KOPT-K1 (cell line): ENCODE data around the gene CXXC5.
A peak's percentile ranks its signal among the peaks of the same experiment; 100 is the strongest.

ENCODE experiments used
- H3K27ac ChIP-seq: fragments of 200-600 bp; sonication (generic); 2 replicates; pipeline ENCODE4 v1.5.1; 2016; ENCODE audit warnings: antibody characterized with exemption, mild to moderate bottlenecking, low read depth, low read length; ENCODE audit not compliant: poor library complexity, severe bottlenecking
- H3K36me3 ChIP-seq: fragments of 200-600 bp; sonication (generic); 2 replicates; pipeline ENCODE4 v1.5.1; 2017; ENCODE audit warnings: antibody characterized with exemption, mild to moderate bottlenecking, low read length, moderate library complexity; ENCODE audit not compliant: insufficient read depth
- H3K9me3 ChIP-seq: fragments of 200-600 bp; sonication (generic); 2 replicates; pipeline ENCODE4 v1.5.1; 2017; ENCODE audit warnings: antibody characterized with exemption, low read length, mild to moderate bottlenecking; ENCODE audit not compliant: insufficient read depth, poor library complexity, severe bottlenecking

CXXC5 gene

GRCh38 chr5:139676951-139677735, 29.0 kb downstream of the CXXC5 start:
- peaks cover 30% of the 10 kb centered on the region; the same call in 1 of the 2 replicates for H3K36me3 ChIP-seq
- H3K9me3 ChIP-seq: no peaks in the 10 kb centered on the region
- H3K27ac ChIP-seq: peak overlapping the region; percentile 39

GRCh38 chr5:139677736-139678613, 29.8 kb downstream of the CXXC5 start:
- no peaks in the 10 kb centered on the region for H3K9me3 ChIP-seq
- H3K36me3 ChIP-seq: peaks cover 38% of the 10 kb centered on the region; the same call in 1 of the 2 replicates
- H3K27ac ChIP-seq: peak overlapping the region; percentile 39

- no peaks in the 10 kb centered on the region for H3K9me3 ChIP-seq
- H3K36me3 ChIP-seq: peaks cover 47% of the 10 kb centered on the region; the same call in 1 of the 2 replicates
- H3K27ac ChIP-seq: peak overlapping the region; percentile 54
Measured at GRCh38 chr5:139678751-139679750, 30.9 kb downstream of the CXXC5 start.

GRCh38 chr5:139680368-139681111, 32.4 kb downstream of the CXXC5 start:
- H3K36me3 ChIP-seq: peaks cover 47% of the 10 kb centered on the region; the same call in 1 of the 2 replicates
- H3K27ac ChIP-seq: no peak overlapping the region
- no peaks in the 10 kb centered on the region for H3K9me3 ChIP-seq

DNA sequence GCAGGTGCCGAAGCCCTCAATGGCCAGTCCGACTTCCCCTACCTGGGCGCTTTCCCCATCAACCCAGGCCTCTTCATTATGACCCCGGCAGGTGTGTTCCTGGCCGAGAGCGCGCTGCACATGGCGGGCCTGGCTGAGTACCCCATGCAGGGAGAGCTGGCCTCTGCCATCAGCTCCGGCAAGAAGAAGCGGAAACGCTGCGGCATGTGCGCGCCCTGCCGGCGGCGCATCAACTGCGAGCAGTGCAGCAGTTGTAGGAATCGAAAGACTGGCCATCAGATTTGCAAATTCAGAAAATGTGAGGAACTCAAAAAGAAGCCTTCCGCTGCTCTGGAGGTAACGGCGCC, 32.9 kb downstream of the CXXC5 start:
- no peaks in the 10 kb centered on the region for H3K9me3 ChIP-seq
- no peak overlapping the region for H3K27ac ChIP-seq
- H3K36me3 ChIP-seq: peaks cover 47% of the 10 kb centered on the region; the same call in 1 of the 2 replicates

GRCh38 chr5:139681466-139681865, 33.3 kb downstream of the CXXC5 start:
- Histone ChIP-seq H3K27ac (peak overlapping the region; percentile 13), H3K9me3 (no peaks in the 10 kb centered on the region), H3K36me3 (peaks cover 47% of the 10 kb centered on the region; the same call in 1 of the 2 replicates)

- peak overlapping the region; percentile 31 for H3K27ac ChIP-seq
- no peaks in the 10 kb centered on the region for H3K9me3 ChIP-seq
- H3K36me3 ChIP-seq: peaks cover 47% of the 10 kb centered on the region; the same call in 1 of the 2 replicates
Measured at GRCh38 chr5:139682016-139682975, 34.1 kb downstream of the CXXC5 start.

DNA sequence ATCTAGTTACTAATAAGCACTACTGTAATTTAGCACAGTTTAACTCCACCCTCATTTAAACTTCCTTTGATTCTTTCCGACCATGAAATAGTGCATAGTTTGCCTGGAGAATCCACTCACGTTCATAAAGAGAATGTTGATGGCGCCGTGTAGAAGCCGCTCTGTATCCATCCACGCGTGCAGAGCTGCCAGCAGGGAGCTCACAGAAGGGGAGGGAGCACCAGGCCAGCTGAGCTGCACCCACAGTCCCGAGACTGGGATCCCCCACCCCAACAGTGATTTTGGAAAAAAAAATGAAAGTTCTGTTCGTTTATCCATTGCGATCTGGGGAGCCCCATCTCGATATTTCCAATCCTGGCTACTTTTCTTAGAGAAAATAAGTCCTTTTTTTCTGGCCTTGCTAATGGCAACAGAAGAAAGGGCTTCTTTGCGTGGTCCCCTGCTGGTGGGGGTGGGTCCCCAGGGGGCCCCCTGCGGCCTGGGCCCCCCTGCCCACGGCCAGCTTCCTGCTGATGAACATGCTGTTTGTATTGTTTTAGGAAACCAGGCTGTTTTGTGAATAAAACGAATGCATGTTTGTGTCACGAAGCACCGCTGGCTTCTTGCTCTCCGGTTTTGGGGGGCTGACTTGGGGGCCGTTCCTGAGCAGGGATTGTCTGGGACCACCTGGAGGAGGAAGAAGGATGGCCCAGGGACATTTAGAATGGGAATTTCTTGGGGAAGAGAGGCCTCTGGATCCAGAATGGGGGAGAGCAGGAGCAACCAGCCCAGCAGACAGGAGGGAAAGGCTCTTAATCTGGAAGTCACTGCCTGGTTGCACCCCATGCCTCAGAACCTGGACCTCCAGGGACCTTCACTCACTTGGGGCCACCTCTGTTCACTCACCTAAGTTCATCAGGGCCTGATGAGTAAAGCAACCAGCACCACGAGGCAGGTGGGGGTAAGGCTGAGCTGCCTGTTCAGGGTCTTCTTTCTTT, 35.4 kb downstream of the CXXC5 start:
- Histone ChIP-seq H3K36me3 (peaks cover 45% of the 10 kb centered on the region; the same call in 1 of the 2 replicates), H3K27ac (peak overlapping the region; percentile 60), H3K9me3 (no peaks in the 10 kb centered on the region)

DNA sequence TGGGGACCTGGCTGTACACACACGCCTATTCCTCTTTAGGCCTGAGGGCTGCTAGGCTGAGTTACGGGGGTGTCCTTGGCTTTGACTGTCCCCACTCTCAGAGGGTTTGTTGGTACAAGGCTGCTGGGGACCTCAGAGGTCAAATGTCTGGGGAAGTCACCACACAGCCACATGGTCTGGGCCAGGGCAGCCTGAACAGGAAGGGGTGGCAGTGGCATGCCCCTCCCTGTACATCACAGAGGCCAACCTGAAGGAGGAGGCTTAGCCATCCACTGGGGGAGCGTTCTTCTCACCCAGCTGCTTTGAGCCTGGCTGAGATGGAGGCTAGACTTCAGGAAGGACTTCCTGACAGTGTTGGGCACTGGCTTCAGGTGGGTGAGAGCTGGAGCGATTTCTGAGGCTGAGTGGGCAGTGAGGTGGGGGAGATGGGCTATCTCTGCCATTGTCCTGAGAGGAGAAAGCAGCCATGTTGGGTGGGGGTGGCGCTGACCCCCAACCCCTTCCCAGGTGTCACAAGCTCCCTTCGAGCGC, 36.3 kb downstream of the CXXC5 start:
- peak overlapping the region; percentile 60 for H3K27ac ChIP-seq
- H3K9me3 ChIP-seq: no peaks in the 10 kb centered on the region
- H3K36me3 ChIP-seq: peaks cover 40% of the 10 kb centered on the region; the same call in 1 of the 2 replicates

GRCh38 chr5:139684881-139685749, 37.0 kb downstream of the CXXC5 start:
- Histone ChIP-seq H3K9me3 (no peaks in the 10 kb centered on the region), H3K36me3 (peaks cover 35% of the 10 kb centered on the region; the same call in 1 of the 2 replicates), H3K27ac (peak overlapping the region; percentile 60)

DNA sequence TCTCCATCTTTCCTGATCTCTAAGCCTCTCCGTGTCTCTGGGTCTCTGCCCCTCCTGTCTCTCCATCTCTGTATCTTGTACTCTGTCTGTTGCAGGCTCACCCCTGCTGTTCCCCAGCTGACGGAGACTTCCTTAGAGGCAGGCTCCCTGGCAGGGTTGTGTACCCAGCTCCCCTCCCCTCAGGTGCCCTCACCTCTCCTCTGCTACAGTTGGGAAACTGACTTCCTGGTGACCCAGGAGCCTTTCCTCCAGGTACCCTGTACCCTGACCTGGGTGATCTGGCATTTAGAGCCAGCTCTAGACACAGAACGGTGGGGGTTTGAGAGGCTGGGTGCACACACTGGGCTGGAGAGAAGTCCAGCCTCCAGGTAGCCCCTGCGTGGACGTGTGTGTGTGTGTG, 37.7 kb downstream of the CXXC5 start:
- peak overlapping the region; percentile 60 for H3K27ac ChIP-seq
- no peaks in the 10 kb centered on the region for H3K9me3 ChIP-seq
- peaks cover 28% of the 10 kb centered on the region; the same call in 1 of the 2 replicates for H3K36me3 ChIP-seq
